Liver (tissue), 9 donors: ENCODE data around the gene GARIN1A. TPM values are rescaled to one million over a fixed set of nuclear protein-coding genes. Genes with fewer than 3 reads are reported as not detected.

Experiments
- DNase-seq: peaks from one replicate; pipeline ENCODE4 v3.0.0-alpha.2; 2017; ENCODE audit warnings: low spot score
- H3K27ac ChIP-seq, 2 donors: one replicate each; pipeline ENCODE4 v1.7.0; 2013; ENCODE audit warnings: inconsistent platforms in 2 of 2, low read length in 2 of 2, control low read depth in 1 of 2, low read depth in 1 of 2, mild to moderate bottlenecking in 1 of 2
- H3K27me3 ChIP-seq, 4 donors: one replicate each; pipeline versions ENCODE4 v1.6.1 to v1.7.0; 2013; ENCODE audit warnings: low read length in 3 of 4, inconsistent platforms in 1 of 4, mild to moderate bottlenecking in 1 of 4, moderate library complexity in 1 of 4; ENCODE audit not compliant: control insufficient read depth in 4 of 4, insufficient read depth in 4 of 4
- H3K36me3 ChIP-seq, 4 donors: one replicate each; pipeline versions ENCODE4 v1.6.1 to v1.7.0; 2013; ENCODE audit warnings: low read length in 3 of 4, mild to moderate bottlenecking in 3 of 4, low read depth in 1 of 4, moderate library complexity in 1 of 4; ENCODE audit not compliant: control insufficient read depth in 4 of 4, insufficient read depth in 3 of 4
- H3K4me1 ChIP-seq, 4 donors: one replicate each; pipeline versions ENCODE4 v1.6.1 to v1.7.0; 2013; ENCODE audit warnings: low read length in 3 of 4, mild to moderate bottlenecking in 3 of 4, moderate library complexity in 1 of 4; ENCODE audit not compliant: control insufficient read depth in 4 of 4, insufficient read depth in 4 of 4
- H3K4me3 ChIP-seq, 3 donors: one replicate each; pipeline versions ENCODE4 v1.6.1 to v1.7.0; 2013; ENCODE audit warnings: low read length in 3 of 3, control low read depth in 1 of 3, low read depth in 1 of 3, mild to moderate bottlenecking in 1 of 3
- H3K9ac ChIP-seq, 2 donors: one replicate each; pipeline ENCODE4 v1.7.0; 2013; ENCODE audit warnings: low read length in 2 of 2, mild to moderate bottlenecking in 2 of 2, moderate library complexity in 2 of 2, control low read depth in 1 of 2, low read depth in 1 of 2
- H3K9me3 ChIP-seq, 4 donors: one replicate each; pipeline versions ENCODE4 v1.6.1 to v1.7.0; 2013; ENCODE audit warnings: low read length in 3 of 4; ENCODE audit not compliant: control insufficient read depth in 4 of 4
- ATF3 ChIP-seq: IDR thresholded peaks from 2 replicates; pipeline ENCODE4 v1.6.1; 2016; ENCODE audit warnings: antibody characterized with exemption
- CTCF ChIP-seq: fragments of 150-350 bp; IDR thresholded peaks from 2 replicates; pipeline ENCODE4 v1.5.1; 2017; ENCODE audit warnings: improper control_type of control experiment, low read depth, low read length; ENCODE audit not compliant: missing input control
- EGR1 ChIP-seq, 2 donors: IDR thresholded peaks; 2 replicates each; pipeline ENCODE4 v1.6.1; 2016 to 2018; ENCODE audit warnings: antibody characterized with exemption in 2 of 2, low read depth in 2 of 2
- FOXA1 ChIP-seq: IDR thresholded peaks from 2 replicates; pipeline ENCODE4 v1.6.1; 2016; ENCODE audit warnings: antibody characterized with exemption
- GABPA ChIP-seq, 2 donors: IDR thresholded peaks in 1 of 2; conservative IDR thresholded peaks in 1 of 2; 2 replicates each; pipeline ENCODE4 v1.6.1; 2016; ENCODE audit warnings: antibody characterized with exemption in 2 of 2, mild to moderate bottlenecking in 1 of 2, moderate library complexity in 1 of 2
- HNF4G ChIP-seq: IDR thresholded peaks from 2 replicates; pipeline ENCODE4 v1.6.1; 2016; ENCODE audit warnings: antibody characterized with exemption
- JUND ChIP-seq, 2 donors: IDR thresholded peaks; 2 replicates each; pipeline ENCODE4 v1.6.1; 2016; ENCODE audit warnings: antibody characterized with exemption in 2 of 2
- MAX ChIP-seq: IDR thresholded peaks from 2 replicates; pipeline ENCODE4 v1.6.1; 2016; ENCODE audit warnings: antibody characterized with exemption
- NR2F2 ChIP-seq: IDR thresholded peaks from 2 replicates; pipeline ENCODE4 v1.6.1; 2016; ENCODE audit warnings: antibody characterized with exemption
- RAD21 ChIP-seq, 2 donors: IDR thresholded peaks; 2 replicates each; pipeline ENCODE4 v1.6.1; 2016; ENCODE audit warnings: antibody characterized with exemption in 2 of 2, mild to moderate bottlenecking in 2 of 2
- REST ChIP-seq: IDR thresholded peaks from 2 replicates; pipeline ENCODE4 v1.6.1; 2016; ENCODE audit warnings: antibody characterized with exemption, mild to moderate bottlenecking
- RXRA ChIP-seq, 2 donors: IDR thresholded peaks; 2 replicates each; pipeline ENCODE4 v1.6.1; 2017 to 2018; ENCODE audit warnings: antibody characterized with exemption in 2 of 2, mild to moderate bottlenecking in 1 of 2
- SP1 ChIP-seq: IDR thresholded peaks from 2 replicates; pipeline ENCODE4 v1.6.1; 2018; ENCODE audit warnings: antibody characterized with exemption, mild to moderate bottlenecking
- WGBS: extraction: QIAGEN DNeasy Blood & Tissue Kit; methylation state at CpG from one replicate; pipeline ENCODE4 v1.1.7; 2013; 5-methylcytosine and 5-hydroxymethylcytosine counted together
- polyA plus RNA-seq, 2 donors: library from polyadenylated mRNA; stranded (reverse) in 1 of 2; unstranded in 1 of 2; fragments of 200-250 nt in 1 of 2; fragments of >200 nt in 1 of 2; fragmentation: Nextera tagmentation in 1 of 2; extraction: Ambion mirVana in 1 of 2; gene quantifications; one replicate each; pipeline versions ENCODE4 v1.2.1 to v1.2.3, GENCODE V29; 2013 to 2015
- total RNA-seq, 2 donors: library from RNA; depleted of rRNA; stranded (reverse); fragments of >200 nt; gene quantifications; one replicate each; pipeline ENCODE4 v1.2.3, GENCODE V29; 2014
- donor health status: healthy.
- donor health status: healthy.
- donor health status: healthy.
- donor health status: healthy.
- donor health status: healthy.

Gene GARIN1A
- total and polyA plus RNA-seq, 4 donors: 0.08 to 0.50 (median 0.19) TPM

- 63% methylated on average over 7 of the region's 7 CpGs for WGBS
Measured at GRCh38 chr7:128703609-128704241, 31.6 kb downstream of the GARIN1A start.

GRCh38 chr7:128705891-128706333 is 33.8 kb downstream of the GARIN1A start:
- no peaks in the 10 kb centered on the region for H3K27me3 ChIP-seq
- TF ChIP-seq MAX: peak; percentile 27
- TF ChIP-seq JUND (IDR thresholded peaks at IDR 0.05): peak; percentile 67 to 79
- TF ChIP-seq NR2F2: peak; percentile 54
- TF ChIP-seq ATF3: no peak
- TF ChIP-seq RAD21 (IDR thresholded peaks at IDR 0.05): peak in 1 of 2 donors; percentile 22
- TF ChIP-seq FOXA1: no peak
- peak; percentile 24 for TF ChIP-seq SP1
- peak in 1 of 2 donors; percentile 12 for TF ChIP-seq EGR1 (IDR thresholded peaks at IDR 0.05; ENCODE audit: low read depth in 2 of 2)
- no peaks in the 10 kb centered on the region for H3K9me3 ChIP-seq
- 69% methylated on average over 3 of the region's 3 CpGs for WGBS
- H3K4me1 ChIP-seq: no peaks in the 10 kb centered on the region
- no peak for DNase-seq
- H3K27ac ChIP-seq: no peak overlapping the region
- no peaks in the 10 kb centered on the region for H3K36me3 ChIP-seq
- no peak overlapping the region for H3K9ac ChIP-seq
- H3K4me3 ChIP-seq: no peak overlapping the region

More at GRCh38 chr7:128703609-128704241, 31.6 kb downstream of the GARIN1A start:
- no peak overlapping the region for H3K27ac ChIP-seq
- H3K27me3 ChIP-seq: peaks cover 0 to 3% (median 0%) of the 10 kb centered on the region in 4 donors
- TF ChIP-seq GABPA (IDR thresholded peaks at IDR 0.05 in 1 of 2, conservative IDR thresholded peaks at IDR 0.05 in 1 of 2): no peak
- peak; percentile 73 for TF ChIP-seq NR2F2
- TF ChIP-seq REST: no peak
- TF ChIP-seq HNF4G: no peak
- TF ChIP-seq MAX: no peak
- H3K9ac ChIP-seq: no peak overlapping the region
- H3K36me3 ChIP-seq: no peaks in the 10 kb centered on the region
- H3K9me3 ChIP-seq: no peaks in the 10 kb centered on the region
- DNase-seq: no peak
- no peaks in the 10 kb centered on the region for H3K4me1 ChIP-seq
- H3K4me3 ChIP-seq: no peak overlapping the region

- H3K9me3 ChIP-seq: peaks cover 0 to 4% (median 0%) of the 10 kb centered on the region in 4 donors
- H3K4me3 ChIP-seq: no peak overlapping the region
- no peak overlapping the region for H3K9ac ChIP-seq
- H3K27me3 ChIP-seq: no peaks in the 10 kb centered on the region
- no peaks in the 10 kb centered on the region for H3K36me3 ChIP-seq
- WGBS: 90% methylated on average over 1 of the region's 1 CpG
- no peak overlapping the region for H3K27ac ChIP-seq
- no peak for DNase-seq
- TF ChIP-seq JUND (IDR thresholded peaks at IDR 0.05) (no peak), CTCF (no peak), GABPA (IDR thresholded peaks at IDR 0.05 in 1 of 2, conservative IDR thresholded peaks at IDR 0.05 in 1 of 2) (no peak), RXRA (IDR thresholded peaks at IDR 0.05) (no peak), EGR1 (IDR thresholded peaks at IDR 0.05; ENCODE audit: low read depth in 2 of 2) (no peak), ATF3 (no peak)
- no peaks in the 10 kb centered on the region for H3K4me1 ChIP-seq
Measured at GRCh38 chr7:128707752-128708151, 35.7 kb downstream of the GARIN1A start.
